OCI-LY7 (cell line): Measurements from ENCODE around the gene LEFTY2.

Experiments
- CTCF ChIP-seq: fragments of 200-600 bp; sonication (generic); conservative IDR thresholded peaks from 2 replicates; pipeline ENCODE4 v1.5.1; 2014; ENCODE audit warnings: mild to moderate bottlenecking, antibody characterized with exemption, low read length, moderate library complexity, mixed read lengths
- EZH2phosphoT487 ChIP-seq: fragments of 200-600 bp; sonication (generic); IDR thresholded peaks from 2 replicates; pipeline ENCODE4 v1.6.1; 2018; ENCODE audit warnings: low read depth, borderline replicate concordance, mild to moderate bottlenecking, mixed run types, antibody characterized with exemption, low read length, moderate library complexity, mixed read lengths

- TF ChIP-seq CTCF (no peak), EZH2phosphoT487 (no peak)
These were observed 50.4 kb downstream of the LEFTY2 start for GRCh38 chr1:225890346-225891228.
